A673 (cell line): Measurements from ENCODE around the gene DYNLT2. TPM values are rescaled to one million over a fixed set of nuclear protein-coding genes. Genes with fewer than 3 reads are reported as not detected.

Experiments
- BruUV-seq: library from RNA; stranded (reverse); fragments of 400-500 nt; replicated peaks from 2 replicates; lab custom pipeline; 2021; lab: Mats Ljungman, UMichigan
- CTCF ChIA-PET: fragments of 300-600 bp; sonication (Branson Sonifier 250); formaldehyde crosslinking; loops from one replicate; lab custom pipeline; 2022; ENCODE audit warnings: antibody characterized with exemption; lab: Charles Lee
- POLR2A ChIA-PET: fragments of 300-600 bp; sonication (Branson Sonifier 250); formaldehyde crosslinking; loops from one replicate; lab custom pipeline; 2022; ENCODE audit warnings: antibody characterized with exemption; ENCODE audit not compliant: low non-redundant PET; lab: Charles Lee
- DNase-seq: peaks from one replicate; pipeline ENCODE4 v3.0.0-alpha.2; 2015; ENCODE audit warnings: low spot score
- H3K27ac ChIP-seq: fragments of 200-600 bp; sonication (generic); 2 replicates; pipeline ENCODE4 v1.5.1; 2016; ENCODE audit warnings: mixed run types, low read depth, mild to moderate bottlenecking, mixed read lengths, antibody characterized with exemption, low read length; ENCODE audit not compliant: poor library complexity, severe bottlenecking
- H3K27me3 ChIP-seq: fragments of 200-600 bp; sonication (generic); replicated peaks from 2 replicates; pipeline ENCODE4 v1.6.1; 2017; ENCODE audit warnings: mixed run types, low read depth, mild to moderate bottlenecking, mixed read lengths, antibody characterized with exemption, low read length; ENCODE audit not compliant: insufficient read depth, poor library complexity
- H3K36me3 ChIP-seq: fragments of 200-600 bp; sonication (generic); 2 replicates; pipeline ENCODE4 v1.6.1; 2016; ENCODE audit warnings: mixed run types, mild to moderate bottlenecking, mixed read lengths, antibody characterized with exemption, low read length; ENCODE audit not compliant: insufficient read depth, poor library complexity, severe bottlenecking
- H3K4me1 ChIP-seq: fragments of 200-600 bp; sonication (generic); 2 replicates; pipeline ENCODE4 v1.6.1; 2017; ENCODE audit warnings: mixed run types, mild to moderate bottlenecking, mixed read lengths, antibody characterized with exemption, low read length; ENCODE audit not compliant: insufficient read depth, poor library complexity, severe bottlenecking
- H3K4me3 ChIP-seq: fragments of 200-600 bp; sonication (generic); 2 replicates; pipeline ENCODE4 v1.5.1; 2016; ENCODE audit warnings: low read depth, mixed run types, mild to moderate bottlenecking, mixed read lengths, low read length; ENCODE audit not compliant: poor library complexity, severe bottlenecking
- H3K9me3 ChIP-seq: fragments of 200-600 bp; sonication (generic); 2 replicates; pipeline ENCODE4 v1.6.1; 2016; ENCODE audit warnings: mixed run types, low read depth, mild to moderate bottlenecking, mixed read lengths, antibody characterized with exemption, low read length; ENCODE audit not compliant: poor library complexity, severe bottlenecking
- CTCF ChIP-seq: fragments of 300-800, 200-600 bp; sonication (generic); conservative IDR thresholded peaks from 2 replicates; pipeline ENCODE4 v1.5.1; 2017; ENCODE audit warnings: low read depth, mild to moderate bottlenecking, antibody characterized with exemption, low read length, moderate library complexity, mixed read lengths
- EZH2 ChIP-seq: fragments of 200-600 bp; sonication (generic); IDR thresholded peaks from 2 replicates; pipeline ENCODE4 v1.6.1; 2017; ENCODE audit warnings: borderline replicate concordance, low read depth, mild to moderate bottlenecking, mixed read lengths, antibody characterized with exemption, low read length; ENCODE audit not compliant: poor library complexity, severe bottlenecking
- intact Hi-C: fragments of 100-400 bp; cut with micrococcal nuclease; formaldehyde crosslinking; loops from one replicate; pipeline ENCODE4 v1.10.0; 2022; ENCODE audit not compliant: unreplicated experiment
- total RNA-seq: library from RNA; stranded (reverse); gene quantifications from 2 replicates; pipeline ENCODE4 v1.2.3, GENCODE V29; 2021

DYNLT2 gene
- total RNA-seq, 1 experiment from 2014 or later: 2.4 TPM

GRCh38 chr6:169794317-169795055 is 43.1 kb upstream of the DYNLT2 start:
- no peak for DNase-seq
- H3K27me3 ChIP-seq: peaks cover 4% of the 10 kb centered on the region
- intact Hi-C loops: loop anchor here (5.0 kb wide), 1 partner anchor 738 kb away; no protein-coding TSS in a partner anchor
- CTCF ChIA-PET: no interaction called here
- BruUV-seq: no TSS peak
- H3K9me3 ChIP-seq: no peaks in the 10 kb centered on the region
- POLR2A ChIA-PET: no interaction called here
- H3K36me3 ChIP-seq: no peaks in the 10 kb centered on the region
- no peak overlapping the region for H3K4me3 ChIP-seq
- no peak overlapping the region for H3K27ac ChIP-seq
- TF ChIP-seq CTCF: no peak
- peaks cover 15% of the 10 kb centered on the region for H3K4me1 ChIP-seq

GRCh38 chr6:169793408-169793807 is 42.0 kb upstream of the DYNLT2 start:
- ChIA-PET CTCF (no interaction called here), POLR2A (no interaction called here)
- H3K36me3 ChIP-seq: no peaks in the 10 kb centered on the region
- no peak for TF ChIP-seq EZH2
- no peak for TF ChIP-seq CTCF
- BruUV-seq: no TSS peak
- peaks cover 15% of the 10 kb centered on the region for H3K4me1 ChIP-seq
- intact Hi-C loops: loop anchor here (5.0 kb wide), 1 partner anchor 739 kb away; no protein-coding TSS in a partner anchor
- DNase-seq: no peak
- no peaks in the 10 kb centered on the region for H3K9me3 ChIP-seq
- peaks cover 4% of the 10 kb centered on the region for H3K27me3 ChIP-seq
- H3K4me3 ChIP-seq: no peak overlapping the region
- H3K27ac ChIP-seq: no peak overlapping the region

GRCh38 chr6:169792306-169793015 is 41.1 kb upstream of the DYNLT2 start:
- H3K36me3 ChIP-seq: no peaks in the 10 kb centered on the region
- intact Hi-C loops: loop anchor here (5.0 kb wide), 1 partner anchor 740 kb away; no protein-coding TSS in a partner anchor
- H3K27me3 ChIP-seq: no peaks in the 10 kb centered on the region
- TF ChIP-seq CTCF: no peak
- TF ChIP-seq EZH2: no peak
- POLR2A ChIA-PET: no interaction called here
- CTCF ChIA-PET: no interaction called here
- no peak for DNase-seq
- H3K9me3 ChIP-seq: no peaks in the 10 kb centered on the region
- BruUV-seq: no TSS peak
- H3K4me1 ChIP-seq: peaks cover 15% of the 10 kb centered on the region
- H3K4me3 ChIP-seq: no peak overlapping the region
- H3K27ac ChIP-seq: no peak overlapping the region
